Prostate gland (tissue), 2 donors: Measurements from ENCODE around the gene UBE2Q2.

Experiments used
- CTCF ChIP-seq, 4 experiments: fragments of 200-600 bp in 2 of 4; fragments of 450-650 bp in 2 of 4; sonication (generic) in 2 of 4; IDR thresholded peaks; 1 replicate in 3 of 4; 2 replicates in 1 of 4; pipeline ENCODE4 v1.5.1; 2016 to 2019; ENCODE audit warnings: antibody characterized with exemption in 4 of 4, mild to moderate bottlenecking in 2 of 4, moderate library complexity in 2 of 4
- POLR2A ChIP-seq: fragments of 450-650 bp; IDR thresholded peaks from one replicate; pipeline ENCODE4 v1.6.1; 2016; ENCODE audit warnings: antibody characterized with exemption, mild to moderate bottlenecking

- TF ChIP-seq CTCF (IDR thresholded peaks at IDR 0.05) = no peak
- TF ChIP-seq POLR2A = no peak
Observed at GRCh38 chr15:75799190-75799589, 44.1 kb upstream of the UBE2Q2 start.
